ENCODE measurements around the gene ARHGEF25.

The ARHGEF25 gene

GRCh38 chr12:57592551-57593165 is 18.6 kb upstream of the ARHGEF25 start:
- H3K36me3 ChIP-seq (ENCODE audit: control insufficient read depth, insufficient read depth, low read length): peaks cover 1% of the 10 kb centered on the region
- H3K56ac ChIP-seq (ENCODE audit: low read length): no peak overlapping the region
- no peak overlapping the region for H3K23ac ChIP-seq (ENCODE audit: low read length)
- no peak overlapping the region for H2AK5ac ChIP-seq (ENCODE audit: low read length)
- H3K4me3 ChIP-seq (ENCODE audit: low read length): no peak overlapping the region
- H3K9ac ChIP-seq (ENCODE audit: low read length): no peak overlapping the region
- H4K8ac ChIP-seq (ENCODE audit: low read depth, low read length): no peak overlapping the region
- no peak overlapping the region for H2BK120ac ChIP-seq (ENCODE audit: low read depth, low read length)
- peaks cover 16% of the 10 kb centered on the region for H3K79me1 ChIP-seq (ENCODE audit: low read length)
- no peak overlapping the region for H3K4me2 ChIP-seq (ENCODE audit: low read length)
- H2BK5ac ChIP-seq (ENCODE audit: low read length): no peak overlapping the region
- H3K18ac ChIP-seq (ENCODE audit: low read length): no peak overlapping the region
- H3K4ac ChIP-seq (ENCODE audit: low read depth, low read length): no peak overlapping the region
- no peak overlapping the region for H3K27ac ChIP-seq (ENCODE audit: low read depth, low read length)
- no peak overlapping the region for H2BK15ac ChIP-seq (replicated peaks; ENCODE audit: low read depth)
- H4K5ac ChIP-seq (ENCODE audit: low read length): no peak overlapping the region
- H3K4me1 ChIP-seq (ENCODE audit: control insufficient read depth, low read depth, low read length): peaks cover 10% of the 10 kb centered on the region
- H3K79me2 ChIP-seq (ENCODE audit: control insufficient read depth, insufficient read depth, low read length): peaks cover 12% of the 10 kb centered on the region
- WGBS (ENCODE audit: extremely low coverage, insufficient coverage, low lambda C conversion rate): no CpG with 5 or more reads among the region's 2 CpGs
- DNase-seq: no peak
- no peaks in the 10 kb centered on the region for H3K27me3 ChIP-seq (ENCODE audit: insufficient read depth, low read length, poor library complexity)

GRCh38 chr12:57593187-57593586 is 18.0 kb upstream of the ARHGEF25 start:
- Histone ChIP-seq H3K79me1 (ENCODE audit: low read length) (peaks cover 16% of the 10 kb centered on the region), H2AK5ac (ENCODE audit: low read length) (no peak overlapping the region), H4K5ac (ENCODE audit: low read length) (no peak overlapping the region), H3K36me3 (ENCODE audit: control insufficient read depth, insufficient read depth, low read length) (peaks cover 1% of the 10 kb centered on the region), H3K56ac (ENCODE audit: low read length) (no peak overlapping the region), H3K9ac (ENCODE audit: low read length) (no peak overlapping the region), H3K79me2 (ENCODE audit: control insufficient read depth, insufficient read depth, low read length) (peaks cover 12% of the 10 kb centered on the region), H3K4me3 (ENCODE audit: low read length) (no peak overlapping the region), H3K27me3 (ENCODE audit: insufficient read depth, low read length, poor library complexity) (no peaks in the 10 kb centered on the region), H4K8ac (ENCODE audit: low read depth, low read length) (no peak overlapping the region), H3K4me1 (ENCODE audit: control insufficient read depth, low read depth, low read length) (peaks cover 10% of the 10 kb centered on the region), H3K4ac (ENCODE audit: low read depth, low read length) (no peak overlapping the region), H3K18ac (ENCODE audit: low read length) (no peak overlapping the region), H3K27ac (ENCODE audit: low read depth, low read length) (no peak overlapping the region), H3K4me2 (ENCODE audit: low read length) (no peak overlapping the region), H2BK120ac (ENCODE audit: low read depth, low read length) (no peak overlapping the region), H2BK15ac (replicated peaks; ENCODE audit: low read depth) (no peak overlapping the region), H2BK5ac (ENCODE audit: low read length) (no peak overlapping the region), H3K23ac (ENCODE audit: low read length) (no peak overlapping the region)
- no CpG with 5 or more reads among the region's 4 CpGs for WGBS (ENCODE audit: extremely low coverage, insufficient coverage, low lambda C conversion rate)
- DNase-seq: no peak

- Histone ChIP-seq H3K4me3 (ENCODE audit: low read length) (no peak overlapping the region), H3K18ac (ENCODE audit: low read length) (no peak overlapping the region), H2BK15ac (replicated peaks; ENCODE audit: low read depth) (no peak overlapping the region), H3K4me1 (ENCODE audit: control insufficient read depth, low read depth, low read length) (peaks cover 4% of the 10 kb centered on the region), H3K4me2 (ENCODE audit: low read length) (no peak overlapping the region), H4K8ac (ENCODE audit: low read depth, low read length) (no peak overlapping the region), H2BK5ac (ENCODE audit: low read length) (no peak overlapping the region), H3K36me3 (ENCODE audit: control insufficient read depth, insufficient read depth, low read length) (peaks cover 3% of the 10 kb centered on the region), H3K23ac (ENCODE audit: low read length) (no peak overlapping the region), H4K5ac (ENCODE audit: low read length) (no peak overlapping the region), H3K9ac (ENCODE audit: low read length) (no peak overlapping the region), H3K56ac (ENCODE audit: low read length) (no peak overlapping the region), H3K27ac (ENCODE audit: low read depth, low read length) (no peak overlapping the region), H3K79me1 (ENCODE audit: low read length) (no peaks in the 10 kb centered on the region), H2BK120ac (ENCODE audit: low read depth, low read length) (no peak overlapping the region), H3K4ac (ENCODE audit: low read depth, low read length) (no peak overlapping the region), H3K27me3 (ENCODE audit: insufficient read depth, low read length, poor library complexity) (no peaks in the 10 kb centered on the region), H3K79me2 (ENCODE audit: control insufficient read depth, insufficient read depth, low read length) (no peaks in the 10 kb centered on the region), H2AK5ac (ENCODE audit: low read length) (no peak overlapping the region)
- no CpG with 5 or more reads among the region's 2 CpGs for WGBS (ENCODE audit: extremely low coverage, insufficient coverage, low lambda C conversion rate)
- no peak for DNase-seq
Observed at GRCh38 chr12:57600395-57600794, 10.8 kb upstream of the ARHGEF25 start.

DNA sequence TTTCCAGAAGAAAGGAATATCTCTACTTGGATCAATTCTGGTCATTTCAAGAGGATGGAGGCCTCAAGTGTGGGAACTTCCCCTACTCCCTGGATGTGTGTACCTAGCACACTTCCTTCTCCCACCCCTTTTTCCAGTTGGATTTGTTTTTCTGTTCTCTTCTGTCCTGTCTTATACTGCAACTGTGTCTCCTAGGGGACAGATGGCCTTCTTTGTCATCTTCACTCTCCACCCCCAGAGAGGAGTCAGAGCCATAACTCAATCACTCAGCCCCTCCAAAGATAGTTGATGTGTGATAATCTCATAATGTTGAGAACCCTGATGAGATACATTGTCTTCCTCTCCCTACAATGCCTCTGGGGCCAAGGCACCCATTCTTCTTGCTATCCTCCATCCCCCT is 8.7 kb upstream of the ARHGEF25 start:
- no peak overlapping the region for H2BK120ac ChIP-seq (ENCODE audit: low read depth, low read length)
- no peaks in the 10 kb centered on the region for H3K79me2 ChIP-seq (ENCODE audit: control insufficient read depth, insufficient read depth, low read length)
- no peak overlapping the region for H3K27ac ChIP-seq (ENCODE audit: low read depth, low read length)
- no peak overlapping the region for H2AK5ac ChIP-seq (ENCODE audit: low read length)
- H3K23ac ChIP-seq (ENCODE audit: low read length): no peak overlapping the region
- H3K4ac ChIP-seq (ENCODE audit: low read depth, low read length): no peak overlapping the region
- no peaks in the 10 kb centered on the region for H3K27me3 ChIP-seq (ENCODE audit: insufficient read depth, low read length, poor library complexity)
- peaks cover 1% of the 10 kb centered on the region for H3K36me3 ChIP-seq (ENCODE audit: control insufficient read depth, insufficient read depth, low read length)
- no peak overlapping the region for H3K18ac ChIP-seq (ENCODE audit: low read length)
- no peak overlapping the region for H2BK5ac ChIP-seq (ENCODE audit: low read length)
- H3K79me1 ChIP-seq (ENCODE audit: low read length): peaks cover 4% of the 10 kb centered on the region
- no peak for DNase-seq
- no peak overlapping the region for H3K9ac ChIP-seq (ENCODE audit: low read length)
- H3K4me3 ChIP-seq (ENCODE audit: low read length): no peak overlapping the region
- no peak overlapping the region for H4K8ac ChIP-seq (ENCODE audit: low read depth, low read length)
- H4K5ac ChIP-seq (ENCODE audit: low read length): no peak overlapping the region
- H3K56ac ChIP-seq (ENCODE audit: low read length): no peak overlapping the region
- no peak overlapping the region for H3K4me2 ChIP-seq (ENCODE audit: low read length)
- peaks cover 8% of the 10 kb centered on the region for H3K4me1 ChIP-seq (ENCODE audit: control insufficient read depth, low read depth, low read length)
- no peak overlapping the region for H2BK15ac ChIP-seq (replicated peaks; ENCODE audit: low read depth)

GRCh38 chr12:57603324-57603723 is 7.9 kb upstream of the ARHGEF25 start:
- Histone ChIP-seq H3K18ac (ENCODE audit: low read length) (no peak overlapping the region), H3K79me2 (ENCODE audit: control insufficient read depth, insufficient read depth, low read length) (no peaks in the 10 kb centered on the region), H3K23ac (ENCODE audit: low read length) (no peak overlapping the region), H2BK5ac (ENCODE audit: low read length) (no peak overlapping the region), H2BK15ac (replicated peaks; ENCODE audit: low read depth) (no peak overlapping the region), H3K79me1 (ENCODE audit: low read length) (peaks cover 4% of the 10 kb centered on the region), H3K4me1 (ENCODE audit: control insufficient read depth, low read depth, low read length) (peaks cover 8% of the 10 kb centered on the region), H3K9ac (ENCODE audit: low read length) (no peak overlapping the region), H3K27ac (ENCODE audit: low read depth, low read length) (peak overlapping the region; percentile 18), H2AK5ac (ENCODE audit: low read length) (no peak overlapping the region), H3K4me2 (ENCODE audit: low read length) (no peak overlapping the region), H4K8ac (ENCODE audit: low read depth, low read length) (no peak overlapping the region), H3K36me3 (ENCODE audit: control insufficient read depth, insufficient read depth, low read length) (peaks cover 1% of the 10 kb centered on the region), H3K56ac (ENCODE audit: low read length) (peak overlapping the region; percentile 36), H4K5ac (ENCODE audit: low read length) (no peak overlapping the region), H3K4me3 (ENCODE audit: low read length) (no peak overlapping the region), H3K4ac (ENCODE audit: low read depth, low read length) (no peak overlapping the region), H2BK120ac (ENCODE audit: low read depth, low read length) (no peak overlapping the region), H3K27me3 (ENCODE audit: insufficient read depth, low read length, poor library complexity) (no peaks in the 10 kb centered on the region)
- no peak for DNase-seq
- no CpG with 5 or more reads among the region's 2 CpGs for WGBS (ENCODE audit: extremely low coverage, insufficient coverage, low lambda C conversion rate)

DNA sequence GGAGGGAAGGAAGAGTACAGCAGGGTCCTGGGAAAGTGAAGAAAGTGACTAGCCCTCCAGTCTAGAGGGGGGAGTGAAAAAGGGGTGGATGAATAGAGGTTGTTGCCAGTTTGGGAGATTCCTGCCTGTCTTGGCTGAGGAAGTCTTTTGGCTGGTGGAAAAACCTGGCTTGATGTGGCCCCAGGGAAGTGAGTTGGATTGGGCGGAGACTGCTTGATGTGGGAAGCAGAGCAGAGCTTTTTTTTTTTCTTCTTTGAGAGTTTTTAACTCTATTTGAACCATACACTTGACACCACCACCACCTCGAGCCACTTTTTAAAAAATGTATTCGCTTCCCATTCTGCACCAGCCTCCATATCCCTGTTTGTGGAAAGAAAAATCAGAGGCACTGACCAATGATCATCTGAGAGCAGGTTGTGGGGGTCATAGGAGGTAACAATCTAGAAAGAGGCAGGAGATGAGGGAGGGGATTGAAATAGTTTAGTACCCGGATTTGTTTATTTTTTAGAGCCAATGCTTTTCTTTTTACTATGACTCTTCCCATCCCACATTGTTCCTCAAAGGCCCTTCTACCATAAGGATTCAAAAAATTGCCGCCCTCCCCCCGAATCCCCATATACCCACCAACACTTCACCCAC is 7.3 kb upstream of the ARHGEF25 start:
- Histone ChIP-seq H3K4me3 (ENCODE audit: low read length) (peak overlapping the region; percentile 85), H4K8ac (ENCODE audit: low read depth, low read length) (no peak overlapping the region), H3K79me2 (ENCODE audit: control insufficient read depth, insufficient read depth, low read length) (no peaks in the 10 kb centered on the region), H3K36me3 (ENCODE audit: control insufficient read depth, insufficient read depth, low read length) (peaks cover 1% of the 10 kb centered on the region), H3K4me2 (ENCODE audit: low read length) (peak overlapping the region; percentile 57), H3K79me1 (ENCODE audit: low read length) (peaks cover 4% of the 10 kb centered on the region), H3K56ac (ENCODE audit: low read length) (peak overlapping the region; percentile 97), H3K9ac (ENCODE audit: low read length) (peak overlapping the region; percentile 92), H4K5ac (ENCODE audit: low read length) (peak overlapping the region; percentile 33), H3K4ac (ENCODE audit: low read depth, low read length) (peak overlapping the region; percentile 95), H3K23ac (ENCODE audit: low read length) (no peak overlapping the region), H2BK120ac (ENCODE audit: low read depth, low read length) (no peak overlapping the region), H3K18ac (ENCODE audit: low read length) (peak overlapping the region; percentile 95), H2AK5ac (ENCODE audit: low read length) (no peak overlapping the region), H3K27me3 (ENCODE audit: insufficient read depth, low read length, poor library complexity) (no peaks in the 10 kb centered on the region), H2BK15ac (replicated peaks; ENCODE audit: low read depth) (no peak overlapping the region), H2BK5ac (ENCODE audit: low read length) (no peak overlapping the region), H3K27ac (ENCODE audit: low read depth, low read length) (peak overlapping the region; percentile 18), H3K4me1 (ENCODE audit: control insufficient read depth, low read depth, low read length) (peaks cover 9% of the 10 kb centered on the region)
- WGBS (ENCODE audit: extremely low coverage, insufficient coverage, low lambda C conversion rate): no CpG with 5 or more reads among the region's 6 CpGs
- DNase-seq: peak; percentile 76

All from mesendoderm (in vitro differentiated cells).